Stimulated activated CD4-positive, alpha-beta T cell treated with anti-CD3 and anti-CD28 coated beads, Interleukin-1b, Interleukin-23, amount 100 ng/mL, for 48 hours (primary cell): ENCODE data around the gene CDYL.

ENCODE experiments used
- DNase-seq: peaks from one replicate; pipeline ENCODE4 v3.0.0-alpha.2; 2020

CDYL gene

DNA sequence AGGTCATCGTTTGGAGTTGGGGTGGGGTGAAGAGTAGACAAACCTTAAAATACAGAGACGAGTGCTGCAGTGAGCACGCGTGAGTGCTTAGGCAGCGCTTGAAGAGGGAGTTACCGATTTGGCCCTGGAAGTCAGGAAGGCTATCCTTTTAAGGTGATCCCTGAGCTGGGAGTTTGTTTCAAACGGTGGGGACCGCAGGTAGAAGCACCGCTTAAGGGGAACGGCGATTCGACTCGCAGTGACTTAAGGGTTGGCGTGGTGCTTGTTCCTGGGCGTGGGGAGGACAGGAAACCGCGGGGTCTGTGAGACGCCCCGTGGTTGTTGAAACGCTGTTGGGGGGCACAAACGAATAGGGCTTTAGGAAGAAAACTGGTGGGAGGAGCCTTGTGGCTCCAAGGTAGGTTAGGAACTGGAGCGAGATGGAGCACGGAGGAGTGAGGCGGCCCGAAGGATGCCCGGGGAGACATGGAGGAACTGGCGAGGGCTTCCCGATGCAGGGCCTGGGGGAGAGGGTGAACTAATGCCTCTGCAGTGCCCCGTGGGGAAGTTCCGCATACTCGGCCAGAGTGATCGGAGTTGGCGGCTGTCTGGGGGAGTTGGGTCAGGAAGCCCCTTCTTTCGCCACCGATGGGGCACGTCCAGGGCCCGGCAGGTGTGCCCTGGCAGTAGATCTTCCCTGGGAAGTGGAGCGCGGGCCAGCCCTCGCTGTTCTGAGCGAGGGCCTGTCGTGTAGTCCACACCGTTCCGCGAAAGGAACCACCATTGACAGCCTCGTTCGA lies 1.3 kb upstream of the CDYL start:
- no peak for DNase-seq

DNA sequence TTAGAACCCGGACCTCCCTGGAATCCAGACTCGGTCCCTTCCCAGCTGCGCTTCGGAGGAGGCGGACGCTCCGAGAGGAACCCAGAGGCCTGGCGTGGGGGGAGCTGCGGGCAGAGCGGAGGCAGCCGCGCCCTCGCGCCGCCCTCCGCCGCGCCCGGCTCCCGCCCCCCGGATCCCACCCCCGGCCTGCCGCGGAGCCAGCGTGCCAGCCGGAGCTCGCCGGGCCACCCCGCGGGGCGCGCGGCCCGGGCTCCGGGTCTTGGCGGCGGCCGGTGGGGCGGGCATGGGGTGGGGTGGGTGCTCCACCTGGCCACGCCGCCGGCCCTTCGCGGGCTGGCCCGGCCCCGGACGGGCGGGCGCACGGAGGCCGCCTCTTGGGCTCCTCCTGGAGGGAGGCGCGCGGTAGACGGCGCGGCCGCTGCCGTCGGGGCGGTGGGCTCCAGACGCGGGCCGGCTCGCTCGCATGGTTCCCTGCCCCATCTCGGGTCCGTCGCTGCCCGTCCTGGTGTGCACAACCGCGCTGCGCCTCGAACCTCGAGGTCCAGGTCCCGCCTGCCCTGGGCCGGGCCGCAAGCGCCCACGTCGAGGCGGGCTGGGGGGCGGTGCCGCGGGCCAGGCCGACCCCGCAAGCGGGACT lies 592 bp upstream of the CDYL start:
- DNase-seq: peak; percentile 42

DNA sequence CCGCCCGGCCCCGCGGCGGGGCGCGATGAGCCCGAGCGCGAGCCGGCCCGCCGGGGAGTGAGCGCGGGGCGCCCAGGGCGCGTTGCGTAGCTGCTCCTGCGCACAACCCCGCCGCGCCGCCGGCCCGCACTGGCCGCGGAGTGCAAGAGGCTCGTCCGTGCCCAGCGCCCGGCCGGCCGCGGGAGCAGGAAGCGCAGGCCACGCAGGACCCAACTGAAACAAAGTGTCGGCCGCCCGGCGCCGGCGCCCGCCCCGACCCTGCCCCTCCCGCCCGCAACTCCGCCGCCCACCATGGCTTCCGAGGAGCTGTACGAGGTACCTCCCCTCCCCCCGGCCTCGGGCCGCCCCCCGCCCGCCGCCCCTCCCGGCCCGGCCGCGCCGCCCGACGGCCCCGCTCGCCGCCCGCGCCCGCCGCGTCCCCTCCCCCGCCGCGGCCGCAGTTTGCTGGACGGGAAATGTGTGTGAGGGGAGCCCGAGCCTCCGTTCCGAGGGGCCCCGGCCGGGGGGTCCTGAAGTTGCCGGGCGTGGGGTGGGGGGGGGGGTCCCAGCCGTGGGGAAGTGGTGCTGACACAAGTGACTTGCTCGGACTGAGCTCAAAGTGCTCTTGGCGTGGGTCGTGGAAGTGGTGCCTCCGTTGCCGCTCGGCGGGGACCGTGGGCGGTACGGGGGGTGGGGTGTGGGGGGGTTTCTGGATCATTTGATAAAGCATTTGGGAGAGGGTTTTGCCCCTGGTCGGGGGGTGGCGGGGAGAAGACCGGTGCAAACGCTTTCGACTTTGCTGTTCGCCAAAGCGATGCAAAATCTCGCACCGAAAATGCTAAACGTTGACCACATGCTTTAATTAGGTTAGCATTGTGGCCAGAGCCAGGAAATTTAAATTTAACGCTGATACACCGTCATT lies 539 bp downstream of the CDYL start:
- DNase-seq: no peak

DNA sequence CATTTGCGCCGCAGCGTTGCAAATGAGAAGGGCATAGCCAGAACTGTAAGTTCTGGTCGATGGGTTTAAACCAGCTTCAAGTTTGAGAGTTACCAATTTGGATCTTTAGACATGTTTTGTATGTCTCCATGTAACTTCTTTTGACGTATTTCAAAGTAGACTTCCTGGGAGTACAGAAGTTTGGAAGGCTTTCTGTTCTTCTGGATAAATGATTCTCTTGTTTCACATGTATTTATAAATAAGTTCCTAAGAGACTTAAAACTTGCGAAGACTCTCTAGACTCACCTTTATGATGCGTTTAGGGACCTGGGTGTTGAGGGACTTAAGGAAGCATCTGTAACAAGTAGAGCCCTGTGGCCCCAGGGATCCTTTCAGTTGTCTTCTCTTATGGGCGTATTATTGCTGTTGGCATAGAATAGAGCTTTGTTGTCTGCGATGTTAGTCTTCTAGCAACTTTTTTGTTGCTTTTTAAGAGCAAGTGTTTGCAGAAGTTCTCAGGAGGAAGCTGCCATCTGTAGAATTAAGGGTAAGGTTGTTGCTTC lies 1.3 kb downstream of the CDYL start:
- DNase-seq: no peak

DNA sequence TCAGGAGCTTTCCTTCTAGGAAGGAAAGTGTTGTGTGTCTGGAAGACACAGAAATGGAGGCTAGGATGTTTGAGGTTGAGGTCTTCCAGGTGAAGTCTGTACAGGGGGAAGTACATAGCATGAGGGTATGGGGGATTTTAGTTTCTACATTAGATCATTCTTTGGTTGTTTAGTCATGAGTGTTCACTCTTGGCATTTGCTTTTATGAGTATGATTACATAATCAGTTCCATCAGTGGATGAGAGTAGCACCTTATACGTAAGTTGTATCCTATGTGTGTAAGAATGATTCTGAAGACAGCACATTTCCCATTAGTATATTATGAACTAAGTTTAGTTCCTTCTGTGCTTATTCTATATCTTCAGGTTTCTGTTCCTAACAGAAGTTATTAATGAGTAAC lies 1.9 kb downstream of the CDYL start:
- no peak for DNase-seq

DNA sequence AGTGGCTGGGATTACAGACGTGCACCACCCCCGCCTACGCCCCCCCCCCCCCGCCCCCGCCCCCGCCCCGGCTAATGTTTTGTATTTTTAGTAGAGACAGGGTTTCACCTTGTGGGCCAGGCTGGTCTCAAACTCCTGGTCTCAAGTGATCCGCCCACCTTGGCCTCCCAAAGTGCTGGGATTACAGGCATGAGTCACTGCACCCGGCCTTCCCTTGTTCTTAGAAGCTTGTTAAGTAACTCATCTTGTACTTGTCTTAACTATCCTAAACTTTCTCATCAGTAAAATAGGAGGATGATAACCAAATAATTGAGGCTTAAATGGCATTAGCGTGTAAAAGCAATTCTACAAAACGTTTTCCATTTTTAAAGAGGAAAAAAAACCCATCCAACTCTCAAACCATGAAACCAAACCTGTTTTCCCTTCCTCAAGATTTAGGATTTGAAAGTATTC lies 4.2 kb downstream of the CDYL start:
- no peak for DNase-seq

DNA sequence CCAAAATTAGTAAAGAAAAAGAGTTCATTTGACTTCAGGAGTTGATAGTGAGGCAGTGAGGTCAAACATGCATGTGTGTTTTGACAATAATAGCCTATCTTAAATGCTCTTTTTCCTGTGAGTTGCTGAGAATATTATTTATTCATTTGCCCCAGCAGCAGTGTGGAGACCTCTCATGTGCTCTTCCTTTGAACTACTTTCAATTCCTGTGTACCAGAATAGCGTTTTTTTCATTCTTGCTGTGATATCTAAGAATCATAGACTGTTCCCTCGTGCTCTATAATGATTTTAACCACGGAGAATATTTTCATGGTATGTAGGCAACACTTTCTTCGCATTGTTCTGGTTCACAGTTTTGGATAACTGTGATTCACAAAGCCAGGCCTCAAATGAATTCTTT lies 5.2 kb downstream of the CDYL start:
- DNase-seq: no peak

DNA sequence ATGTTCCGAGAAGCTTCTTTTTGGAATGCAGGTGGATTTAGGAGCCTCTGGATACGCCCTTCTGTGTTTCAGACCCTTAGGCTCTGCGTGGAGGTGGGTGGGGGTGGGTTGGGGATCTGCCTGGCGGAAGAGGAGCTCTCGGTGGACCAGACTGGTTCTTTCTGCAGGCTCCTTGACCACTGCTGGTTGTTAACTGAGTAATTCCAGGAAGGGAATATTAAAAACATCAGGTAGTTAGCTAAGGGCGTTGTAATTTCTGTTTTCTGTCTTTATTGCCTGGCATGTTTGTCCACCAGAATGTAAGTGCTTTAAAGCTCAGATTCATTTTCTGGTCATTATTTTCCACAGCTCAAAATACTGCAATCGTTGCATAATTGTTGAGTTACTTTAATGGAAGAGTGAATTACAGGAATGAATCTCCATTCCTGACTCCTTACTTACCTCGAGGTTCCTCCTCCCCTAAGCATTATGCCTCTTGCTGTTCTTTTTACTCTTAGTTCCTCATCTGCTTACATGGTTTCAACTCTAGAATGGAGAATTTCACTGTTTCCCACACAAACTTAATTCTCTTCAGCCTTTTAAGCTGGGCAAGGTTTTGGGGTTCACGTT lies 5.9 kb downstream of the CDYL start:
- DNase-seq: no peak

DNA sequence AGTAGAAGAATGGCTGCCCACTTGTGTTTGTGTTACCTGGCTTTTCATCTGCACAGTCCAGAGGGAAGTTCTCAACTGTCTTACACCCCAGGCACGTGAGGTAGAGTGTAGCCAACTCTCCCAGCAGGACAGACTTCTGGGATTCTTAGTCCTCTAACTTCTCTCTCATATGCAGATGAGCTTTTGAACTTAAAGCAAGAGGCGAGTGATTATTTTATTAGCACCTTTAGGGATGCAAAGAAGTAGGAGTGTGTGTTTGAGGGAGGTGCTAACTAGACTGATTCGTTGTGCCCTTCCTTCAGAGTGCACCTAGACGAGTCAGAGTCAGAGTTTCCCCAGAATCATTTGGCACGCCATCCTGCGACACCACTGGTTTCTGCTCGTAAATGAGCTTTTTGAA lies 10.8 kb downstream of the CDYL start:
- no peak for DNase-seq

DNA sequence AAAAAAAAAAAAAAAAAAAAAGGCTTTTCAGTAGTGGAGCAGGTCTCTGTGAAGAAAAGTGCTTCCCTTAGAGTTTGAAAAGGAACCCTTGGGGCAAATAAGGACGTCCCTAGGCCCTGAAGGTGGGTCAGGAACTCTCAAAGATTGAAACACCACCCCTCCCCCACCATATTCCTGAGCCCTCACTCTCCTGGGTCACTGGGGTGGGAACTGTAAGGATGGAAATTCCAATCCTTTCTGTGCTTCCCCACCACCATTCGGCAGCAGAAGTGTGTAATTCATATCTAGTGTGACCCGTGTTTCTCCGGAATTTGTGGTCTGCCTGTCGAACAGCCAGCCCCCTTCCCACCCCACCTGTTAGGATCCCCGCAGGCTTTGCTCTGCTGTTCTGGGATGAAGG lies 12.3 kb downstream of the CDYL start:
- DNase-seq: no peak

DNA sequence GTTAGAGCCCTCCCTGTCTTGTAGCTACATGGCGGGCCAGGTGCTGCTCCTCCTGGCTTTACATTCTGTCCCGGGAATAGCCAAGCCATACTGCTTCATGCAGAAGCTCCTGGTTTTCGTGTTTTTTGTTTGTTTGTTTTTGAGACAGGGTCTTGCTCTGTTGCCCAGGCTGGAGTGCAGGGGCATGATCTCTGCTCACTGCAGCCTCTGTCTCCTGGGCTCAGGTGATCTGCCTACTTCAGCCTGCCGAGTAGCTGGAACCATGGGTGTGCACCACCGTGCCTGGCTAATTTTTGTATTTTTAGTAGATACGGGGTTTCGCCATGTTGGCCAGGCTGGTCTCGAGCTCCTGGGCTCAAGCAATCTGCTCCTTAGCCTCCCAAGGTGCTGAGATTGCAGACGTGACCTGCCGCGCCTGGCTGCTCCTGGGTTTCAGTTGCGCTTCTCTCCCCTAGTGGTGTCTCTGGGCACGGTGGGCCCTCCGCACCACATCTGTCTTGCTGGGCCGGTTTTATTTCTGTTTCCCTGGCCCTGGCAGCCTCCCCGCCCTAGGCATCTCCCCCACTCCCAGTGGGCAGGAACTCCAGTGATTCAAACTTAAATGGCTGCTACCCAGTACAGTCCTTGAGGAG lies 12.9 kb downstream of the CDYL start:
- DNase-seq: no peak

DNA sequence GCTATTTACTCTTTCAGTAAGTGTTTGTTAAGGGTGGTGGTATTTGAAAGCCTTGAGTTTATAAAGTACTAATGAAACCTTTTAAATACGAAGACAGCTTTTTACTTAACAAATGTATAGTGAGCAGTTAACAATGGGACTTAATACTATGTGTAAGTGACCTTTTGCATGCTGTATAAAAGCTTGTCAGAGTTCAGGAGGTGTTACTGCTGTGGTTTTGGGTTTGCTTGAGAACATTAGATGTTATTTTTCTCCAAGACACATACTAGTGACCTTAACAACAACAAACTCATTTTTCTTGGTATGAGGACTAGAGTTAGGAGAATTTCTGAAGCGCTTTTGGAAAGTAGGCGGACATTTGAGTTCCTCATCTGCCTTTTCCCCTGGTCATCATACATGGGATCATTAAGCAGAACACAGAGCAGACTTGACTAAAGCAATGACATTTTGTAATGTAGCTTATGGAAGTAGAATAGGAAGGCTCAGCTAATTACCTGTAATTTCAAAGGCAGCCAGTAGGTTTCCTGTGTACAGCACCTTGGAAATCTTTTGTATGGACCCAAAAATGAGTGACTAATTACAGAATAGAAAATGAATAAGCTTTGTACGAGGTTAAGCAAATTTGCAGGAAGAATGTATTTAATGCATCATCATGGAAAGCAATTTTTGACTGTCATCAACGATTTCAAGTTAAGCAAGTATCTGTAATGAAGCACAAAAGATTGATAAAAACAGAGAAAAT lies 14.1 kb downstream of the CDYL start:
- DNase-seq: no peak

DNA sequence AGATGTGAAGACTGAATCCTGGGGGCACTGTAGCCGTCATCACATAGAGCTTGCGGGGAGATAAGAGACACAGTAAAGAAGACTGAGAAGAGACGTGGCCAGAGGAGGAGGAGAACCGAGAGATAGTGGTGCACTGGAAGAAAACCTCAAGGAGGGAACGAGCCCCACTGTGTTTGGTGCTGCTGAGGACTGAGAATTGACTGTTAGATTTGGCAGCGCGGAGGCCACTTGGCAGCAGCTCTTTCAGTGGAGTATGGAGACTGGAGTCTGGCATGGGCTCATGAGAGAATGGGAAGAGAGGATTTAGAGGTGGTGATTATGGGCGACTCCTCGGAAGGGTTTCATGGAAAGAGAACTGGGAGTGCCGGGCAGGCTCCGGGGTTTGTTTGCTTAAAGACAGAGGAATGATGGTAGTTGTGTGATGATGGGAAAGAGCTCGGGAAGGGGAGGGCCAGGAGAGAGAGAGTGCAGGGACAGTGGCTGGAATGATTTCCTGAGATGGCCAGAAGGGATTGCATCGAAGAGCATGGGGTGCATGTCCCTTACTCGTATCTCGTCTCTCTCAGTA lies 18.0 kb downstream of the CDYL start:
- DNase-seq: no peak

DNA sequence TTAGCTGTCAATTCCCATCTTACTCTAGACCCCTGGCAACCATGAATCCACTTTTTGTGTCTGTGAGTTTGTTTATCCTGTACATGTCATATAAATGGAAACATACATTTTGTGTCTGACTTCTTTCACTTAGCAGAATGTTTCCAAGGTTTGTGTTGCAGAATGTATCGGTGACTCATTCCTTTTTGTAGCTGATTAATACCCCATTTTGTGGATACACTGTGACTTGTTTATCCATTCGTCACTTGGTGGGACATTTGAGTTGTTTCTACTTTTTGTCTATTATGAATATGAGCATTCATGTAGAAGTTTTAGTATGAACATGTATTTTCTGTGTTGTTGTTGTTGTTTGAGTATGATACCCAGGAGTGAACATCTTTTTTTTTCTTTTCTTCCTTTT lies 21.4 kb downstream of the CDYL start:
- no peak for DNase-seq

DNA sequence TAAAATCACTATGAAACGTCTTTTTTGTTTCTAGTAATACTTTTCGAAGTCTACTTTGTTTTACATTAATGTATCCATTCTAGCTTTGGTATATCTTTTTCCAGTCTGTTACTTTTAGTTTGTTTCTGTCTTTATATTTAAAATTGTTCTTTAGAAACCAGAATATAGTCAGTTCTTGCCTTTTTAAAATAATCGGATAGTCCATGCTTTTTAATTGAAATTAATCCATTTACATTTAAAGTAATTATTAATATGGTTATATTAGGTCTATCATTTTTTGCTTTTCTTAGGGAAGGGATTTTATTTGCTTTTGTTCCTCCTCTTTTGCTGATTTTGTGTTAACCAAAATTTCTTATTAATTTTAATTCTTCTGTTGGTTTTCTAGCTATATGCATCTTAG lies 23.7 kb downstream of the CDYL start:
- DNase-seq: no peak

DNA sequence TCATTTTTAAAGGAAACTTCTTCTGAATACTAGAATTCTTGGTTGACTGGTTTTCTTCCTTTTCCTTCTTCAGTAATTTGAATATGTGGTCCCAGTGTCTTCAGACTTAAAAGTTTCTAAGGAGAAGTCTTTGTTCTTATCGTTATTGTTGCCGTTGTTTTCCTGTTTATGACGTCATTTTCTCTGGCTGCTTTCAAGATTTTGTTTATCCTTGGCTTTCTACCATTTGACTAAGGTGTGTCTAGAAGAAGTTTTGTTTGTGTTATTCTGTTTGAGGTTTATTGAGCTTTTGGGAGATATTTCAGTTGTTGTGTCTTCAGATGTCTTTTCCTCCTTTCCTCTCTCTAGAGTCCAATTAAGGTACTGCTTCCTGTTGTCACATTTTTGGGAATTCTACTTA lies 24.5 kb downstream of the CDYL start:
- DNase-seq: no peak

DNA sequence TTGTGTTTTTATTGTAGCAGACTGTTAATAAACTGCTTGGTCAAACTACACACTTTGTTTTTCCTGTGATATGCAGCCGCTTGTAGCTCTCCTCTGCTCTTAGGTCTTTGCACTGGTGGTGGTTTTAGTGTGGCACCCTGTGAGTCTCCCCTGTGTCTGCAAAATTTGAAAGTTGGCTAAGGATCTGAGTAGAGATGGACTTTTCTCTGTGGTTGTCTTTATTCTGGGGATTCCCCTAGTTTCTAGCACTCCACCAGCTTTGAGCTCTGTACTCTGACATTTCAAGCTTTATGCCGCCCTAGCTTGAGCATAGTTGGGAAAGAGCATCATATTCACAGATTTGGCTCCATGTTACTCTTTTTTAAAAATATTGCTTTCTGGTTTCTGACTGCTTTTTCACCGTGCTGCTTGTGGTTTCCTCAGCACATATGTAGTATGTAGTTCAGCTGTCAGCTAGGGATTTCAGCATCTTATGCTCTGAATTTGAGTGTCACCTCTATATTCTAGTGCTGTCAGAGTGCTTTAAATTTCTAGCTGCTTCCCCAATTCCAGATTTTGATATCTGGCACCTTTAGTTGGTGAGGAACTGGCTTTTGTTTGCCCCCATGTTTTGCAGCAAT lies 25.4 kb downstream of the CDYL start:
- no peak for DNase-seq

DNA sequence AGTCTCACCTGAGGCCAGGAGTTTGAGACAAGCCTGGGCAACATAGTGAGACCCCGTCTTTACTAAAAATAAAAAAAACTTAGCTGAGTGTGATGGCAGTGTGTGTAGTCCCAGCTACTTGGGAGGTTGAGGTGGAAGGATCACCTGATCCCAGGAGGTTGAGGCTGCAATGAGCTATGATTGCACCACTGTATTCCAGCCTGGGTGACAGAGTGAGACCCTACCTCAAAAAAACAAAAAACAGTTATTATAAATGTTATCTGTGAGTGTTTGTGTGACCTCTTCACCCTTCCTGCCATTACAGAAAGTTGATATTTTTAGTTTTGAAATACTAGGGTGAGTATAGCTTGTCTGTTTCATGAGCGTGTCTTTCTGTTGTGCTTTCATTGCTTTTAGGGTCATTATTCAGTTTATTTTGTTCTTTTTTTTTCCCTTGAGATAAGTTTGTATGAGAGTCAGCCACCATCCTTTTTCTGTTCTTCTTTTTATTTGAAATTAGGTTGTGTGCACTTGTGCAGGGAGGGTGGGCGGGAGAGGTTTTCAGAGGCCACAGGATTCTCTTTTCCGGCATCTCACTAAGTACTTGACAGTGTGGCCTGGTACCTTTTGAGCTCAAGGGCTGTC lies 26.2 kb downstream of the CDYL start:
- no peak for DNase-seq

DNA sequence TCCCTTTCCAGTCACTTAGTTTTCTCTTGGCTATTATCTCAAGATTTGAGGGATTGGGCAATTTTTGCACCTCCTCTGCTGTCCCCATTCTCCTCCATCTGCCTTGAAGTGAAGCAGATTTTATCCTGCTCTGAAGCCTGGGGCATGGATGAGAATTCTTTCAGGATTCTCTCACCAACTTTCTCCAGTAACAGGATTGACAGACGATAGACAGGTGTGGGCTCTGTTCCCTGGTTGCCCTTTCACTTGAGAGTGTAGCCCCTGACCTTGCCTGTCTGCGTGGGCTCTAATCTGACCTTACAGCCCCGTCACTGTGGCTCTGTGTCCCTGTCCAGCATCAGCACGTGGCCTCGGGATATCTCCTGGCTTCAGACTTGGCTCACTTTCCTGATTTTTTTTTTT lies 27.1 kb downstream of the CDYL start:
- no peak for DNase-seq

DNA sequence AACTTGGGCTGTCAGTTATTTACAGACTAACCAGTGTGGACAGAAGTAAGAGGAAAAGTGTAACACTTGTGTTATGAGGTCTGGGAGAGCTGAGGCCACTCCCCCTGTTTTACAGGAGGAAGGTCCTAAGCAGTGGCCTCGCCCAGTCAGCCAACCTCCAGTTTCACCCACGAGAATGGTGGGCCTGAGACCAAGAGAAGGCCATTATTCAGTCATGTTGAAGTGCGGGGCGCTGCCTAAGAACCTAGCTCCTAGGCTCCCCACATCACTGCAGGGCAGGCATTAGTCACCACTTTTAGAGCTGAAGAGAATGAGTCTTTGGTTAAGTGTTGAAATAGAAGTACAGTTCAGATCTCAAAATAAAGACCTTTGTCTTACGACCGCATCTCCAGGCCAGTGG lies 27.9 kb downstream of the CDYL start:
- peak; percentile 23 for DNase-seq
